ENCODE data around the gene SPATA18. TPM values are rescaled to one million over a fixed set of nuclear protein-coding genes. Genes with fewer than 3 reads are reported as not detected.

The SPATA18 gene
- total RNA-seq, 1 experiment from 2014 or later = 0.13 TPM

DNA sequence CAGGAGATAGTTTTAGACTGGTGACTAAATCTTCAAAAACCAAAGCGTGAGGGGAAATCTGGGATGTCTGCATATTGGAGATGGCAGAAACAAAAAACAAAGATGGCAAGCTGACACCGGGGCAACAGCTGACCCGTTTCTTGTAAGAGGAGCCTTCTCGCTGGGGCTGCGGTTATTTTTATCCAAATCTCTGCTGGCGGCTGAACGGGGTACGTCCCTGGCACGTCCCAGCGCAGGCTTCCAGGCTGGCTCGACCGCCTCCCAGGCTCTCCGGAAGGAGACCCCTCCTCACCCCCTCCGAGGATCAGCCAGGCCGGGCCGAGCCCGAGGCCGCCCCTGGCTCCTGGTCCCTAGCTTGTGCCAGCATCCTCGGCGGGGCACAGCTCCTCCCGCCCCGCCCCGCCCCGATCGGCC lies 13.4 kb upstream of the SPATA18 start:
- Histone ChIP-seq H3K27me3 (ENCODE audit: insufficient read depth, low read depth) (no peaks in the 10 kb centered on the region), H4K20me1 (ENCODE audit: insufficient read depth) (no peaks in the 10 kb centered on the region), H3K36me3 (ENCODE audit: low read depth) (no peaks in the 10 kb centered on the region), H2AFZ (no peak overlapping the region), H3K4me2 (peak overlapping the region; percentile 40), H3K4me1 (replicated peaks; ENCODE audit: insufficient read depth) (no peaks in the 10 kb centered on the region), H3K4me3 (no peak overlapping the region), H3K27ac (no peak overlapping the region), H3K79me2 (ENCODE audit: low read depth) (no peaks in the 10 kb centered on the region), H3K9me2 (ENCODE audit: insufficient read depth) (no peaks in the 10 kb centered on the region), H3K9me3 (ENCODE audit: insufficient read depth, low read depth) (no peaks in the 10 kb centered on the region), H3F3A (ENCODE audit: insufficient read depth, low read depth) (no peaks in the 10 kb centered on the region)
- BruUV-seq (replicated peaks) = no TSS peak
- no peak for DNase-seq
- intact Hi-C loops (cut with micrococcal nuclease; ENCODE audit: unreplicated experiment) = no loop called here
- TF ChIP-seq CTCF (conservative IDR thresholded peaks at IDR 0.05) (no peak), EZH2 (IDR thresholded peaks at IDR 0.05; ENCODE audit: low read depth) (no peak)
- CTCF ChIA-PET = no interaction called here
- POLR2A ChIA-PET (ENCODE audit: unreplicated experiment) = no interaction called here

DNA sequence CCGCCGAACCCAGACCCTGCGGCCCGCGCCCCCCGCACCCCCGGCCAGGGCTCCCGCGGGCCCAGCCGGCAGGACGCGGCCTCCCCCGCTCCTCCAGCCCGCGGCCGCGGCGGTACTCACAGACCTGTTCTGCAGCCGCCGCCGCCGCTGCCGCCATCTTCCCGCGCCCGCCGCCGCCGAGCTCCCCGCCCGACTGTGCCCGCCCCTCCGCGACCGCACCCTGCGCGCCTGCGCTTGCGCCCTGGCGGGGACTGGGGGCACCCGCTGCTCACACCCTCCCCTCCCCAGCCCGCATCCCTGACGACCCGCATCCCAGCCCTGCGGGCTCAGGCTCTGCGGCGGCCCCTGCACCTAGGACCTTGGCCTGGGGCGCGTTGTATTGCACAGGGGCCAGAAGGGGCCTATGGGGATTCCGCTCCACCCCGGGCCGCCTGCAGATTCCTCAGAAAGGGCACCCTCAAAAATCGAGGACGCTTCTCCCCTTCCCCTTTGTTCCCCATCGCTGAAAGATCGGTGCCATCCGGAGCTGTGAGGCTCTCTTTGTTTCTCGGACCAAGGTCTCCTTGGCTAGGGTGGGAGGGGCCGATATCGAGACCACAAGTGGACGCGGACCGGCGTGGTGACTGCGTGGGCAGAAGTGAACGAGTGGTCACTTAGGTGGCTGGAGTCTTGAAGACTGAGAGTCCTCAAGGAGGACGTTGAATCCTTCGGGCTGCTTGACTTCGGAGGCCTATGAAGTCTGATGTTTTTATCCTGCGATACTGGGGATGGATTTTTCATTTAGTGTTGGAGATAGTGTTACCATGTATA lies 12.8 kb upstream of the SPATA18 start, which contains the start of gene SGCB:
Gene SGCB, minus strand, starts transcription at position 197 of the 810 bp plus-strand sequence. Its CDS starts 40 bp downstream, at position 157.
- no peaks in the 10 kb centered on the region for H3K36me3 ChIP-seq (ENCODE audit: low read depth)
- no peak within 1 kb of the TSS for H2AFZ ChIP-seq
- intact Hi-C loops (cut with micrococcal nuclease; ENCODE audit: unreplicated experiment) = no loop called here
- H3K4me3 ChIP-seq = no peak within 1 kb of the TSS
- no peaks in the 10 kb centered on the region for H3K9me2 ChIP-seq (ENCODE audit: insufficient read depth)
- H3K4me1 ChIP-seq (replicated peaks; ENCODE audit: insufficient read depth) = no peaks in the 10 kb centered on the region
- H3F3A ChIP-seq (ENCODE audit: insufficient read depth, low read depth) = no peaks in the 10 kb centered on the region
- peak within 1 kb of the TSS; percentile 40 for H3K4me2 ChIP-seq
- H3K27me3 ChIP-seq (ENCODE audit: insufficient read depth, low read depth) = no peaks in the 10 kb centered on the region
- H3K79me2 ChIP-seq (ENCODE audit: low read depth) = no peaks in the 10 kb centered on the region
- ChIA-PET CTCF (no interaction called here), POLR2A (ENCODE audit: unreplicated experiment) (no interaction called here)
- no peaks in the 10 kb centered on the region for H3K9me3 ChIP-seq (ENCODE audit: insufficient read depth, low read depth)
- TF ChIP-seq EZH2 (IDR thresholded peaks at IDR 0.05; ENCODE audit: low read depth) = no peak
- TF ChIP-seq CTCF (conservative IDR thresholded peaks at IDR 0.05) = no peak
- BruUV-seq (replicated peaks) = no TSS peak
- H3K27ac ChIP-seq = no peak within 1 kb of the TSS
- DNase-seq = peak in 1 of 2 experiments; percentile 19
- no peaks in the 10 kb centered on the region for H4K20me1 ChIP-seq (ENCODE audit: insufficient read depth)

GRCh38 chr4:52045028-52045427 lies 6.1 kb upstream of the SPATA18 start:
- BruUV-seq (replicated peaks) = no TSS peak
- Histone ChIP-seq H3K27me3 (ENCODE audit: insufficient read depth, low read depth) (no peaks in the 10 kb centered on the region), H3K9me3 (ENCODE audit: insufficient read depth, low read depth) (no peaks in the 10 kb centered on the region), H4K20me1 (ENCODE audit: insufficient read depth) (no peaks in the 10 kb centered on the region), H2AFZ (no peak overlapping the region), H3K4me2 (no peak overlapping the region), H3K79me2 (ENCODE audit: low read depth) (no peaks in the 10 kb centered on the region), H3K9me2 (ENCODE audit: insufficient read depth) (no peaks in the 10 kb centered on the region), H3K4me3 (no peak overlapping the region), H3K27ac (no peak overlapping the region), H3F3A (ENCODE audit: insufficient read depth, low read depth) (no peaks in the 10 kb centered on the region), H3K4me1 (replicated peaks; ENCODE audit: insufficient read depth) (no peaks in the 10 kb centered on the region), H3K36me3 (ENCODE audit: low read depth) (no peaks in the 10 kb centered on the region)
- no peak for TF ChIP-seq EZH2 (IDR thresholded peaks at IDR 0.05; ENCODE audit: low read depth)
- no peak for TF ChIP-seq CTCF (conservative IDR thresholded peaks at IDR 0.05)
- POLR2A ChIA-PET (ENCODE audit: unreplicated experiment) = no interaction called here
- no peak for DNase-seq
- intact Hi-C loops (cut with micrococcal nuclease; ENCODE audit: unreplicated experiment) = no loop called here
- CTCF ChIA-PET = no interaction called here

All from PC-9 (cell line).